GM18870 (cell line): ENCODE results near the gene USP17L19.
"Not testable (repeated sequence)": the region's sequence is repeated elsewhere in the genome, so short reads cannot be mapped to it uniquely, and the experiment has no call there.

Source experiments
- ATAC-seq: cut with Tn5 transposase; IDR thresholded peaks from one replicate; pipeline ENCODE4 v1.9.1; 2021; ENCODE audit warnings: moderate library complexity; ENCODE audit not compliant: unreplicated experiment

The USP17L19 gene

GRCh38 chr4:9253078-9253477 is at the start of gene USP17L19:
Gene USP17L19, plus strand, starts transcription at chr4:9253378. Its CDS starts 0 bp downstream, at chr4:9253378.
- not testable (repeated sequence) for ATAC-seq

GRCh38 chr4:9210357-9210756 is 42.8 kb upstream of the USP17L19 start, which contains the start of gene USP17L10:
Gene USP17L10, plus strand, starts transcription at chr4:9210657. Its CDS starts 0 bp downstream, at chr4:9210657.
- ATAC-seq, result not testable (repeated sequence)

GRCh38 chr4:9214701-9215100 is 38.5 kb upstream of the USP17L19 start:
- not testable (repeated sequence) for ATAC-seq

GRCh38 chr4:9215105-9215504 is 38.1 kb upstream of the USP17L19 start, which contains the start of gene USP17L11:
Gene USP17L11, plus strand, starts transcription at chr4:9215405. Its CDS starts 0 bp downstream, at chr4:9215405.
- not testable (repeated sequence) for ATAC-seq

- not testable (repeated sequence) for ATAC-seq
Observed at GRCh38 chr4:9219852-9220251, 33.3 kb upstream of the USP17L19 start, which contains the start of gene USP17L12. Gene USP17L12, plus strand, starts transcription at chr4:9220152. Its CDS starts 0 bp downstream, at chr4:9220152.

GRCh38 chr4:9224596-9224995 is 28.6 kb upstream of the USP17L19 start, which contains the start of gene USP17L13:
Gene USP17L13, plus strand, starts transcription at chr4:9224896. Its CDS starts 0 bp downstream, at chr4:9224896.
- ATAC-seq, result not testable (repeated sequence)

- not testable (repeated sequence) for ATAC-seq
Observed at GRCh38 chr4:9230249-9230648, 22.9 kb upstream of the USP17L19 start.

GRCh38 chr4:9234085-9234484 is 19.1 kb upstream of the USP17L19 start, which contains the start of gene USP17L15:
Gene USP17L15, plus strand, starts transcription at chr4:9234385. Its CDS starts 0 bp downstream, at chr4:9234385.
- ATAC-seq, result not testable (repeated sequence)

- ATAC-seq, result not testable (repeated sequence)
Observed at GRCh38 chr4:9238461-9238860, 14.7 kb upstream of the USP17L19 start.

- not testable (repeated sequence) for ATAC-seq
Observed at GRCh38 chr4:9243579-9243978, 9.6 kb upstream of the USP17L19 start, which contains the start of gene USP17L17. Gene USP17L17, plus strand, starts transcription at chr4:9243879. Its CDS starts 0 bp downstream, at chr4:9243879.

- ATAC-seq, result not testable (repeated sequence)
Observed at GRCh38 chr4:9247953-9248680, 5.1 kb upstream of the USP17L19 start, which contains the start of gene USP17L18. Gene USP17L18, plus strand, starts transcription at chr4:9248630. Its CDS starts 0 bp downstream, at chr4:9248630.

- not testable (repeated sequence) for ATAC-seq
Observed at GRCh38 chr4:9257824-9258223, 4.6 kb downstream of the USP17L19 start, which contains the start of gene USP17L20. Gene USP17L20, plus strand, starts transcription at chr4:9258124. Its CDS starts 0 bp downstream, at chr4:9258124.

- not testable (repeated sequence) for ATAC-seq
Observed at GRCh38 chr4:9262572-9262971, 9.4 kb downstream of the USP17L19 start, which contains the start of gene USP17L21. Gene USP17L21, plus strand, starts transcription at chr4:9262872. Its CDS starts 0 bp downstream, at chr4:9262872.

GRCh38 chr4:9267319-9267718 is 14.1 kb downstream of the USP17L19 start, which contains the start of gene USP17L22:
Gene USP17L22, plus strand, starts transcription at chr4:9267619. Its CDS starts 0 bp downstream, at chr4:9267619.
- ATAC-seq, result not testable (repeated sequence)

GRCh38 chr4:9271719-9272118 is 18.5 kb downstream of the USP17L19 start:
- not testable (repeated sequence) for ATAC-seq
